GM19023 (cell line): ENCODE results near the gene TREM1.

ENCODE experiments used
- ATAC-seq: cut with Tn5 transposase; IDR thresholded peaks from one replicate; pipeline ENCODE4 v1.9.1; 2021; ENCODE audit warnings: mild to moderate bottlenecking, moderate library complexity; ENCODE audit not compliant: unreplicated experiment

TREM1 gene

GRCh38 chr6:41286544-41287346, at the start of gene TREM1:
Gene TREM1, minus strand, starts transcription at chr6:41286682. Its CDS starts 27 bp downstream, at chr6:41286655.
- ATAC-seq = no peak

DNA sequence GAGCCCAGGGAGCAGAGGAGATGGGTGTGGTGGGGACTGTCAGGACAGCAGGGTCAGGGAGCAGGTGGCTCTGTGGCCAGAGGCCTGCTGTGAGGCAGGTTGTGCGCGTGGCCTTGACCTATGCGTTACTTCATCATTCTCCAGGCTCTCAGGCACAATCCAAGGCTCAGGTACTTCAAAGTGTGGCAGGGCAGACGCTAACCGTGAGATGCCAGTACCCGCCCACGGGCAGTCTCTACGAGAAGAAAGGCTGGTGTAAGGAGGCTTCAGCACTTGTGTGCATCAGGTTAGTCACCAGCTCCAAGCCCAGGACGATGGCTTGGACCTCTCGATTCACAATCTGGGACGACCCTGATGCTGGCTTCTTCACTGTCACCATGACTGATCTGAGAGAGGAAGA, 49.5 kb upstream of the TREM1 start:
- no peak for ATAC-seq

- ATAC-seq = no peak
Observed at GRCh38 chr6:41335296-41335695, 48.8 kb upstream of the TREM1 start, which contains the start of gene NCR2. Gene NCR2, plus strand, starts transcription at chr6:41335608. Its CDS starts 269 bp downstream, at chr6:41335877.

DNA sequence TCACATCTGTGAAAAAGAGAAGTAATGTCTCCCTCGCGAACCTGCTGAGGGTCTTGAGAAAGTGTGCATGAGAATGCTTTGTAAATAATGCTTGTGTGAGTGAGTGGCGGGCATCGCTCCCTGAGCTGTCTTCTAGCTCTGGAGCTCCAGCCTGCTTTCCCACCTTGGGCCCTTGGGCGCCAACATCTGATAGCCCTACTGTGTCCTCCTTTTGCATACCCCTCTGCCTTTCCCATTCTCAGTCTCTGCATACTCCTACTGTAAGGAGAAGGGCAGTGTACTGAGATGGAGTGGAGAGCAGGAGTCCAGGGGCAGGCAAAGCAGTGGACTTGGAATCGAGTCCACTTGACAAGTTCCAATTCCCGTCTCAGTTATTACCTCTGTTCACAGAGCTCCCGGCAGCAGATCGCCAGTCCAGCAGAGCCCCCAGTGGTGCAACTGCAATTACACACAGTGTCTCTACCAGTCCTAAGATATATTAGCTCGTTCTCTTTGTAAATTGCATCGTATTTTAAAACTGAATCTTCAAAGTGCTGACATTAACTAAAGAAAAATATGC, 48.1 kb upstream of the TREM1 start:
- no peak for ATAC-seq

DNA sequence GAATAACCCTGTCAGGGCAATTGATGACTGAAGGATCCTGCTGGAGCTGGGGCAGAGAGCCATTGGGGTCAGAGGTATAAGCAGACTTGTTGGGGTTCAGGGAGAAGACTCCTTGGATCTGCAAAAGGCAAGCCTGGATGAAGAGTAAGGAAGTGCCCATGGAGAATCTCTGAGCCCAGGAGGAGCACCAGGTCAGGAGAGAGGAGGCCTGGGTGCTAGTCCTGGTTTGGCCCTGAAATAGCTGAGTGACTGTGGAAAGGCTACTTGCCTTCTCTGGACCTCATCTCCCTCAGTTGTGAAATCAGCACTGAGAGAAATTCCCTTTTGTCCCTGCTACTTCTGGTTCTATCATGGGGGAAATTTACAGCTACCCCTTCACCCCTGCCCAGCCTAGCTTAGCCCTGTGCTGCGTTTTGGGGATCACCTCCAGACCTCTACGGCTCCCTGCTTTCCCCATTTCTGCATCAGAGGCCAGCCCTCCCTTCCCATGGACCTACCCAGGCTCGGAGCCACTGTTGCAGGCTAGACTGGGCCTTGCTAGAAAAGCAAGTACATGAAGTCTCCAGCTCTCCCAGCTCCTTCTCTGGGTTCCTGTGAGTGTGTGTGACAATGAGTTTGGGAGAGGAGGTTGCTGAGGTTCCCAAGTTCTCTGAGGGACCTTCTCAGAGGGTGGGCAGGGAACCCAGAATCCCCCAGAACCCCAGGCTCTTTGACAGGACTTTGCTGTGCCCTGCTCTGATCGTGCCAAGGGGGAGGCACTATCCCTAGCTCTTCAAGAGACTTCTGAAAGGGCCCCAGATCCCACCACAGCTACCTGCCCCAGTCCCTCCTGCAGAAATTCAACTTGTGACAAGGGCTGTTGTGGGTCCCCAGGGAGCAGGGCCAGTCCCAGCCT, 46.6 kb upstream of the TREM1 start:
- no peak for ATAC-seq

GRCh38 chr6:41332241-41332640, 45.8 kb upstream of the TREM1 start:
- ATAC-seq = no peak

- no peak for ATAC-seq
Observed at GRCh38 chr6:41331401-41332150, 45.1 kb upstream of the TREM1 start.

DNA sequence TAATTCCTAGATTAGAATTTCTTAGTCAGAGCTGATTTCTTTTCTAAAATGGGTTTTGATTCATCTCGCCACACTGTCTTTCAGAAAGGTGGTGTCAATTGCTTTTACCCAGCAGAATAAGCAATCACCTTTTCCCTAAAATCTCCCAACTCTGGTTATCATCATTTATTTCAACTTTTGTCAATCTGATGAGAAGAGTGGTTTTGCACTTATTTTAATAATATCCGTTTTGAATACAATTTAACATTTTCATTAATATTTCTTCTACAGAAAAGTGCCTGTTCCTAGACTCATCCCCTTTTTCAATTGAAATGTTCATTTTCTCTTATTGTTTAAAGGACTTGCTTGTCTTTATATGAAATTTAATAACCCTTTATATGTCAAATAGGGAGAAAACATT, 40.7 kb upstream of the TREM1 start:
- ATAC-seq = no peak

GRCh38 chr6:41326092-41326491, 39.6 kb upstream of the TREM1 start:
- ATAC-seq = no peak

DNA sequence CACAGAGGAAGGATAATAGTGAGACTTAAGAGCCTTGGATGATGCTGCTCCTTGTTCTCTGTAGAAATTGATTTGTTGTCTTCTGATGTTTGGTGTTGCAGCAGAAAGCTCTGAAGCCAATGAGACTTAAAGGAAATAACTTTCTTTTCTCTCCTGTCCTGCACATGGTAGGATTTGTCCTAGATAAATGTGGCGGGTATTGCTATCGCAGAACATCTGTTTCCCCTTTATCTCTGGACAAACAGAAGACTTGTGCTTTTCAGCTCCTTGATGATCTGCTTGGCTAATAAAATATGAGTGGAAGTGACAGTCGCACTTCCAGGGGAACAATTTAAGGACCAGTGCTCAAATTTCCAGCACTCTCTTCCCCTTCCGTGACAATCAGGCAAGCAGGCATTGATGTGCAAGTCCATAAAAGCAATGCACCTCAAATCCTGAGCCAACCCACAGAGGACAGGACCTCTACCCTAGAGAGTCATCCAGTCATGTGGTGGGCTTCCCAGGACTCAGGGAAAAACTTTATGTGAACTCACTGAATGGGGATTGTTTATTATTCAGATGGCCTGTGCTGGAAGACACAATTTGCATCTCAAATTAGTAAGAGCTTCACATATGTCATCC, 39.1 kb upstream of the TREM1 start:
- no peak for ATAC-seq

GRCh38 chr6:41321183-41321582, 34.7 kb upstream of the TREM1 start:
- no peak for ATAC-seq

DNA sequence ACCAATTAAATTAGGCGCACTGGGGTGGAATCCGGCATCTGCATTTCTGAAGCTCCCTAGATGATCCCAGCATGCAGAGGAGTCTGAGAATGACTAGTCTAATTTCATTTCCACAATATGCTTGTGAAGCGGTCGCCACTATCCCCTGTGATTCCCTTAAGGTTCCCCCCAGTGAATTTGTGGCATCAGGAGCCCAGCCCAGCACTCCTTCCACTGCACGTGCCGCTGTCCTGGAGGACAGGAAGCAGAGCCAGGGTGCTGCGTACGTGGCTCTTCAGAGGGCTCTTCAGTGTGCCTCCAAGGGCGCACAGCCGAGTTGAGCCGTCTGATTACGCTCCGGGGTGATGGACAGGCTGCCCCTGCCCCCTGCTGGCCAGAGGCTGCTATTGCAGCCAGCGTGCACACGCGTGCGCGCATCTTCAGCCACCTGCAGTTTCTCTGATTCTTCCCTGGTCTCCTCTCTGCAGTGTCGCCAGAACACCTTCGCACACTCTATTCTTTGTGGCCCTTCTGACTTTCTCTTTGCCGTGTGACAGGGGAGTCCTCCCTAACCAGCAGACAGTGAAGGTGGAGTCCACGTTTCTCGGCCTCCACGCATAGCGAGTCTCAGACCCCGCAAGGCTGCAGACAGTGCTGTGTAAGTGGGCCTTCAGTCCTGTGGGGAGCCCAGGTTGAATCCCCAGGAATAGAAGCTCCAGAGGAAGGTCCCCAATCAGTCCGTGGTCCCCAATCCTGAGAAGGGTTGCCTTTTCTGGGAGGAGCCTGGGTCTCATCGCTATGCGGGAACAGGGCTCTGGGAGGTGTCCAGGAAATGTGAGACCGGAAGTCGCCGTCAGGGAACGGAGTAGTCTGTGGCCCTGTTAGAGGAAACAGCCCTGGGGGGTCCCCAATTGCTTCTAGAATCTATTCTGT, 32.4 kb upstream of the TREM1 start:
- peak; percentile 92 for ATAC-seq

DNA sequence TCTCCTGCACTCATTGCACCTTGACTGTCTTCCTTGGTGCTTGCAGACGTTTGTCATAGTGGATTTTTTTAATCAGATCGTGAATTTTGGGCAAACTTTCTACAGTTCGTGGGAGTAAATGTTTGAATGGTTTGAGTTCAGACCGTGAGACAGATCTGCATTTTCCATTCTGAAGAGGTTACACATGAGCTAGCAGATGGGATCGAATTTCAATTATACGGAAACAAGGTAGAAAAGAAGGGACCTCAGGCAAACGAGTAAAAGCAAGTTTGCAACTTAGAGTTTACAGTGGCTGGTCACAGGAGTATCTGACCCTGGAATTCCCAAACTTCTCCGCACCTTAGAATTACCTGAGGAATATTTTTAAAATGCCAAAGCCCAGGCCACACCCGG, 31.8 kb upstream of the TREM1 start:
- no peak for ATAC-seq

DNA sequence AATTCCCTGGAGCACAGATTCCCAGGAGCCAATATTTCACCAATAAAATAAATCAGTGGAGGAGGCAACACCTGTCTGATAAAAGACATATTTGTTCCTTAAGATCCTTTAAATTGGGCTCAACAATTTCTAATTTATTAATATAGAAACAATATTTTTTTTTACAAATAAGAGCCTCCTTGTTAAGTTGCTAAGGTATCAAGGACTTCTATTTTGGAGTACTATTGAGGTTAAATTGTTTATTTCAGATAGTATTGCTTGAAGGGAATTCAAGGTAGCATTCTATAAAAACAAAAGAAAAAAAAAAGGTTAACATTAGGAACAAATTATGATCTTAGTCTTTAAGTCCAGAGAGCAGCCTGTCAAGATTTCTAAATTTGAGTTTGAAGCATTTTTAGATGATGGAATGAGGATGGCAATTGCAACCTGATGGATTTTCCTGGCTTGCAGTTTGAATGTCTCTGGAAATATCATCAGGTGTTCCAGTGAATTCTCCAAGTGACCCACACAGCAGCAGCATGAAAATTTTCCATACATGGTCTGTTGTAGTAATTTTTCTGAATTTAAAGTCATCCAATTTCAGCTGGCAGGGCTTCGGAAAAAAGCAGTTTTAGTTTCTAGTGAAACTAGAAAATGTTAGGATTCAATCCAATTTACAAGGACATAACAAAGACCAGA, 29.6 kb upstream of the TREM1 start:
- ATAC-seq = no peak

DNA sequence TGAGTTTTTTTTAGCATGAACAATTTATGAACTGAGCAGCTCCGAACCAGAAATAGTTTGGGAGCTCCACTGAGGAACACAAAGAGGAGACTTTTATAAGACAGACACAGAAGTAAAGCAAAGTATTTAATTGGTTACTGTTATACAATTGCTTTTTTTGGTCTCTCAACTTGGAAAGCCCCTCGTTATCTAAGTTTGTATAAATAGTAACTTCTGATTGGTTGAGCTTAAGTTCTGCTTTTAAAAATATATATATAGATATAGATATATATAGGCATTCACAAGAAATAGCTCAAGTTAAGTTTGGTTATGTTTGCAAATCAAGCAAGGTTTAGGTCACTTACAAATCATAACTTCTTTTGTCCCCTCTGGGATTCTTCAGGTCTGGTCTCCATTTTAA, 28.7 kb upstream of the TREM1 start:
- ATAC-seq = no peak

GRCh38 chr6:41306187-41306854, 19.8 kb upstream of the TREM1 start:
- no peak for ATAC-seq

- ATAC-seq = no peak
Observed at GRCh38 chr6:41302638-41303037, 16.2 kb upstream of the TREM1 start.

GRCh38 chr6:41298785-41299502, 12.5 kb upstream of the TREM1 start:
- no peak for ATAC-seq
